ENCODE measurements around the gene MS4A6A.
"Not testable (repeated sequence)": the region's sequence is repeated elsewhere in the genome, so short reads cannot be mapped to it uniquely, and the experiment has no call there.

MS4A6A gene

GRCh38 chr11:60129853-60130252 lies 53.0 kb downstream of the MS4A6A start:
- H3K27me3 ChIP-seq (ENCODE audit: insufficient read depth, insufficient read length): no peaks in the 10 kb centered on the region
- TF ChIP-seq ZNF274 (IDR thresholded peaks at IDR 0.05; ENCODE audit: low read depth, low read length) (no peak), SUZ12 (IDR thresholded peaks at IDR 0.05; ENCODE audit: extremely low read depth, insufficient read depth, insufficient read length) (no peak), YY1 (IDR thresholded peaks at IDR 0.05; ENCODE audit: insufficient read depth, insufficient read length) (no peak)

GRCh38 chr11:60128866-60129265 lies 54.0 kb downstream of the MS4A6A start:
- H3K36me3 ChIP-seq (ENCODE audit: insufficient read depth, insufficient read length, low read length); DNase-seq (ENCODE audit: low read depth, low spot score); H3K4me1 ChIP-seq (ENCODE audit: insufficient read depth, insufficient read length); H3K27me3 ChIP-seq (ENCODE audit: insufficient read depth, insufficient read length); H3K4me3 ChIP-seq (ENCODE audit: insufficient read length, low read depth); H3K9ac ChIP-seq (ENCODE audit: insufficient read length, low read depth); H3K9me3 ChIP-seq (ENCODE audit: insufficient read depth, low read length): not testable (repeated sequence)

More at GRCh38 chr11:60129853-60130252, 53.0 kb downstream of the MS4A6A start:
- no peak for DNase-seq (ENCODE audit: low read depth, low spot score)
- Histone ChIP-seq H3K4me1 (ENCODE audit: insufficient read depth, insufficient read length) (no peaks in the 10 kb centered on the region), H3K4me3 (ENCODE audit: insufficient read length, low read depth) (no peak overlapping the region), H3K36me3 (ENCODE audit: insufficient read depth, insufficient read length, low read length) (no peaks in the 10 kb centered on the region), H3K9me3 (ENCODE audit: insufficient read depth, low read length) (peaks cover 14% of the 10 kb centered on the region; the same call in 1 of the 2 replicates), H3K9ac (ENCODE audit: insufficient read length, low read depth) (no peak overlapping the region)

- Histone ChIP-seq H3K4me3 (ENCODE audit: insufficient read length, low read depth) (no peak overlapping the region), H3K4me1 (ENCODE audit: insufficient read depth, insufficient read length) (no peaks in the 10 kb centered on the region), H3K36me3 (ENCODE audit: insufficient read depth, insufficient read length, low read length) (no peaks in the 10 kb centered on the region), H3K27me3 (ENCODE audit: insufficient read depth, insufficient read length) (no peaks in the 10 kb centered on the region), H3K9me3 (ENCODE audit: insufficient read depth, low read length) (no peaks in the 10 kb centered on the region), H3K9ac (ENCODE audit: insufficient read length, low read depth) (no peak overlapping the region)
- DNase-seq (ENCODE audit: low read depth, low spot score): no peak
- TF ChIP-seq YY1 (IDR thresholded peaks at IDR 0.05; ENCODE audit: insufficient read depth, insufficient read length): no peak
- no peak for TF ChIP-seq SUZ12 (IDR thresholded peaks at IDR 0.05; ENCODE audit: extremely low read depth, insufficient read depth, insufficient read length)
- no peak for TF ChIP-seq ZNF274 (IDR thresholded peaks at IDR 0.05; ENCODE audit: low read depth, low read length)
Measured at GRCh38 chr11:60128376-60128775, 54.5 kb downstream of the MS4A6A start.

- Histone ChIP-seq H3K27me3 (ENCODE audit: insufficient read depth, insufficient read length) (no peaks in the 10 kb centered on the region), H3K36me3 (ENCODE audit: insufficient read depth, insufficient read length, low read length) (no peaks in the 10 kb centered on the region), H3K4me1 (ENCODE audit: insufficient read depth, insufficient read length) (no peaks in the 10 kb centered on the region), H3K9ac (ENCODE audit: insufficient read length, low read depth) (no peak overlapping the region), H3K9me3 (ENCODE audit: insufficient read depth, low read length) (no peaks in the 10 kb centered on the region), H3K4me3 (ENCODE audit: insufficient read length, low read depth) (no peak overlapping the region)
- TF ChIP-seq ZNF274 (IDR thresholded peaks at IDR 0.05; ENCODE audit: low read depth, low read length): no peak
- no peak for DNase-seq (ENCODE audit: low read depth, low spot score)
Measured at GRCh38 chr11:60127311-60127811, 55.5 kb downstream of the MS4A6A start.

GRCh38 chr11:60125956-60126585 lies 56.8 kb downstream of the MS4A6A start:
- Histone ChIP-seq H3K4me3 (ENCODE audit: insufficient read length, low read depth) (no peak overlapping the region), H3K27me3 (ENCODE audit: insufficient read depth, insufficient read length) (no peaks in the 10 kb centered on the region), H3K9me3 (ENCODE audit: insufficient read depth, low read length) (no peaks in the 10 kb centered on the region), H3K9ac (ENCODE audit: insufficient read length, low read depth) (no peak overlapping the region), H3K36me3 (ENCODE audit: insufficient read depth, insufficient read length, low read length) (no peaks in the 10 kb centered on the region), H3K4me1 (ENCODE audit: insufficient read depth, insufficient read length) (no peaks in the 10 kb centered on the region)
- DNase-seq (ENCODE audit: low read depth, low spot score): no peak
- TF ChIP-seq SUZ12 (IDR thresholded peaks at IDR 0.05; ENCODE audit: extremely low read depth, insufficient read depth, insufficient read length) (no peak), YY1 (IDR thresholded peaks at IDR 0.05; ENCODE audit: insufficient read depth, insufficient read length) (no peak), ZNF274 (IDR thresholded peaks at IDR 0.05; ENCODE audit: low read depth, low read length) (no peak)

- Histone ChIP-seq H3K4me1 (ENCODE audit: insufficient read depth, insufficient read length) (no peaks in the 10 kb centered on the region), H3K4me3 (ENCODE audit: insufficient read length, low read depth) (no peak overlapping the region), H3K27me3 (ENCODE audit: insufficient read depth, insufficient read length) (no peaks in the 10 kb centered on the region), H3K9ac (ENCODE audit: insufficient read length, low read depth) (no peak overlapping the region), H3K9me3 (ENCODE audit: insufficient read depth, low read length) (no peaks in the 10 kb centered on the region), H3K36me3 (ENCODE audit: insufficient read depth, insufficient read length, low read length) (no peaks in the 10 kb centered on the region)
- no peak for DNase-seq (ENCODE audit: low read depth, low spot score)
- TF ChIP-seq YY1 (IDR thresholded peaks at IDR 0.05; ENCODE audit: insufficient read depth, insufficient read length) (no peak), SUZ12 (IDR thresholded peaks at IDR 0.05; ENCODE audit: extremely low read depth, insufficient read depth, insufficient read length) (no peak), ZNF274 (IDR thresholded peaks at IDR 0.05; ENCODE audit: low read depth, low read length) (no peak)
Measured at GRCh38 chr11:60124802-60125432, 58.0 kb downstream of the MS4A6A start.
